Fibroblast of skin of right quadriceps (primary cell): ENCODE measurements around the gene MSI2.
"Not testable (repeated sequence)": the region's sequence is repeated elsewhere in the genome, so short reads cannot be mapped to it uniquely, and the experiment has no call there.

Experiments used
- DNase-seq: peaks from one replicate; pipeline ENCODE4 v3.0.0-alpha.2; 2013

The MSI2 gene

GRCh38 chr17:57490111-57490845 is 234.0 kb downstream of the MSI2 start:
- DNase-seq: no peak

GRCh38 chr17:57490890-57491289 is 234.6 kb downstream of the MSI2 start:
- DNase-seq: no peak

GRCh38 chr17:57493171-57493570 is 236.8 kb downstream of the MSI2 start:
- DNase-seq: no peak

- DNase-seq: no peak
Observed at GRCh38 chr17:57493625-57494024, 237.3 kb downstream of the MSI2 start.

GRCh38 chr17:57494443-57494842 is 238.1 kb downstream of the MSI2 start:
- no peak for DNase-seq

- DNase-seq: no peak
Observed at GRCh38 chr17:57495771-57496170, 239.4 kb downstream of the MSI2 start.

GRCh38 chr17:57496382-57496781 is 240.1 kb downstream of the MSI2 start:
- DNase-seq: no peak

- DNase-seq: no peak
Observed at GRCh38 chr17:57498443-57498842, 242.1 kb downstream of the MSI2 start.

GRCh38 chr17:57499221-57499620 is 242.9 kb downstream of the MSI2 start:
- not testable (repeated sequence) for DNase-seq

GRCh38 chr17:57499648-57500049 is 243.3 kb downstream of the MSI2 start:
- no peak for DNase-seq

GRCh38 chr17:57501016-57501415 is 244.7 kb downstream of the MSI2 start:
- no peak for DNase-seq

GRCh38 chr17:57502022-57502421 is 245.7 kb downstream of the MSI2 start:
- no peak for DNase-seq

GRCh38 chr17:57502811-57503241 is 246.5 kb downstream of the MSI2 start:
- DNase-seq: no peak

- DNase-seq: no peak
Observed at GRCh38 chr17:57504208-57504607, 247.9 kb downstream of the MSI2 start.

- no peak for DNase-seq
Observed at GRCh38 chr17:57505841-57506773, 249.8 kb downstream of the MSI2 start.

- no peak for DNase-seq
Observed at GRCh38 chr17:57506774-57507127, 250.4 kb downstream of the MSI2 start.

- no peak for DNase-seq
Observed at GRCh38 chr17:57507828-57508227, 251.5 kb downstream of the MSI2 start.

- no peak for DNase-seq
Observed at GRCh38 chr17:57508671-57509070, 252.3 kb downstream of the MSI2 start.

GRCh38 chr17:57511475-57512123 is 255.3 kb downstream of the MSI2 start:
- no peak for DNase-seq

GRCh38 chr17:57512258-57512657 is 255.9 kb downstream of the MSI2 start:
- DNase-seq: no peak

GRCh38 chr17:57512691-57513090 is 256.4 kb downstream of the MSI2 start:
- DNase-seq: no peak

- no peak for DNase-seq
Observed at GRCh38 chr17:57513569-57513968, 257.2 kb downstream of the MSI2 start.

- DNase-seq: no peak
Observed at GRCh38 chr17:57514614-57515013, 258.3 kb downstream of the MSI2 start.
